ENCODE measurements around the gene NCOA5.

Gene NCOA5

GRCh38 chr20:46014517-46015396, 75.0 kb downstream of the NCOA5 start:
- H3K4me3 ChIP-seq (ENCODE audit: low read depth, low read length): no peak overlapping the region
- CTCF ChIA-PET: interaction anchor here (0.5 to 4.9 kb wide), 40 partner anchors 10 to 673 kb away, joined by 3 to 86 read pairs (median 5); partner anchors contain the start of gene ELMO2

GRCh38 chr20:46013829-46014516, 75.8 kb downstream of the NCOA5 start:
- no peaks in the 10 kb centered on the region for H3K9me3 ChIP-seq (ENCODE audit: control insufficient read depth, insufficient read depth, low read depth, low read length)
- ChIA-PET CTCF (interaction anchor here (0.5 to 4.9 kb wide), 48 partner anchors 10 to 684 kb away, joined by 3 to 86 read pairs (median 5); partner anchors contain the start of gene ELMO2), POLR2A (no interaction called here)
- no peak overlapping the region for H3K27ac ChIP-seq (ENCODE audit: extremely low read depth, low read depth, low read length)
- H3K4me1 ChIP-seq (ENCODE audit: control insufficient read depth, insufficient read depth, low read length): no peaks in the 10 kb centered on the region
- H3K4me3 ChIP-seq (ENCODE audit: low read depth, low read length): peak overlapping the region; percentile 24
- no peaks in the 10 kb centered on the region for H3K36me3 ChIP-seq (ENCODE audit: control insufficient read depth in 2 of 2, insufficient read depth in 1 of 2, low read length in 2 of 2)
- TF ChIP-seq ZNF777 (tag by site-specific recombination; IDR thresholded peaks at IDR 0.05; ENCODE audit: borderline replicate concordance) (peak; percentile 95), GFI1B (tag by site-specific recombination; IDR thresholded peaks at IDR 0.05) (no peak), ZBTB7A (tag by site-specific recombination; IDR thresholded peaks at IDR 0.05; ENCODE audit: low read depth) (0 out of 2 replicates have a peak, but pooled peaks have one; percentile 23), ZNF157 (tag by site-specific recombination; IDR thresholded peaks at IDR 0.05) (no peak), ZNF140 (tag by site-specific recombination; IDR thresholded peaks at IDR 0.05) (no peak), ZNF629 (tag by site-specific recombination; IDR thresholded peaks at IDR 0.05) (peak; percentile 70), ZSCAN16 (tag by site-specific recombination; IDR thresholded peaks at IDR 0.05) (no peak), PRDM6 (tag by site-specific recombination; IDR thresholded peaks at IDR 0.05) (no peak), KLF10 (tag by site-specific recombination; IDR thresholded peaks at IDR 0.05) (no peak), ZNF280D (tag by site-specific recombination; IDR thresholded peaks at IDR 0.05) (no peak), ZNF26 (tag by site-specific recombination; IDR thresholded peaks at IDR 0.05) (no peak), ZNF138 (tag by site-specific recombination; IDR thresholded peaks at IDR 0.05; ENCODE audit: borderline replicate concordance) (no peak), ZNF335 (tag by site-specific recombination; conservative IDR thresholded peaks at IDR 0.05) (peak; percentile 76), ZNF623 (tag by site-specific recombination; IDR thresholded peaks at IDR 0.05) (no peak), ZNF169 (tag by site-specific recombination; IDR thresholded peaks at IDR 0.05) (no peak), ZBTB20 (tag by site-specific recombination; IDR thresholded peaks at IDR 0.05) (peak; percentile 91)

More at GRCh38 chr20:46014517-46015396, 75.0 kb downstream of the NCOA5 start:
- Histone ChIP-seq H3K4me1 (ENCODE audit: control insufficient read depth, insufficient read depth, low read length) (no peaks in the 10 kb centered on the region), H3K27ac (ENCODE audit: extremely low read depth, low read depth, low read length) (no peak overlapping the region), H3K36me3 (ENCODE audit: control insufficient read depth in 2 of 2, insufficient read depth in 1 of 2, low read length in 2 of 2) (no peaks in the 10 kb centered on the region), H3K9me3 (ENCODE audit: control insufficient read depth, insufficient read depth, low read depth, low read length) (no peaks in the 10 kb centered on the region)
- TF ChIP-seq EGR2 (tag by site-specific recombination; IDR thresholded peaks at IDR 0.05; ENCODE audit: low read depth) (peak; percentile 96), ZFHX2 (tag by site-specific recombination; conservative IDR thresholded peaks at IDR 0.05) (peak; percentile 92), ZNF280D (tag by site-specific recombination; IDR thresholded peaks at IDR 0.05) (no peak)
- POLR2A ChIA-PET: interaction anchor here (0.7 to 0.9 kb wide), 2 partner anchors 80 to 315 kb away, joined by 3 read pairs; no protein-coding TSS in a partner anchor

Data from HEK293 (cell line).